IMR-90 (cell line): ENCODE measurements around the gene CRISPLD2. TPM values are rescaled to one million over a fixed set of nuclear protein-coding genes. Genes with fewer than 3 reads are reported as not detected.

Source experiments
- ATAC-seq: fragments of 200-7000 bp; cut with Tn5 transposase; 2 replicates; pipeline ENCODE4 v1.9.1; 2020; ENCODE audit warnings: low read depth, mild to moderate bottlenecking, moderate library complexity
- BruUV-seq: library from RNA; stranded (reverse); fragments of 400-500 nt; replicated peaks from 2 replicates; lab custom pipeline; 2021; lab: Mats Ljungman, UMichigan
- CTCF ChIA-PET: fragments of 300-600 bp; formaldehyde crosslinking; extraction: SDS; loops from one replicate; lab custom pipeline; 2021; ENCODE audit warnings: antibody characterized with exemption; lab: Yijun Ruan, JAX
- POLR2A ChIA-PET: fragments of 300-600 bp; sonication (Branson Sonifier 250); formaldehyde crosslinking; loops from one replicate; lab custom pipeline; 2022; ENCODE audit warnings: antibody characterized with exemption; ENCODE audit not compliant: unreplicated experiment; lab: Charles Lee
- DNase-seq: peaks from one replicate; pipeline ENCODE4 v3.0.0; 2013
- H2AFZ ChIP-seq: replicated peaks from 2 replicates; pipeline ENCODE3; 2013; ENCODE audit warnings: low read length, mild to moderate bottlenecking; ENCODE audit not compliant: poor library complexity
- H2AK5ac ChIP-seq: 2 replicates; pipeline ENCODE4 v1.6.1; 2013; ENCODE audit warnings: low read depth, low read length, inconsistent platforms
- H2AK9ac ChIP-seq: replicated peaks from 2 replicates; pipeline ENCODE3; 2013; ENCODE audit warnings: mild to moderate bottlenecking, low read depth, low read length, moderate library complexity; ENCODE audit not compliant: poor library complexity
- H2BK120ac ChIP-seq: 2 replicates; pipeline ENCODE4 v1.6.1; 2013; ENCODE audit warnings: low read depth, low read length, inconsistent platforms
- H2BK15ac ChIP-seq: 3 replicates; pipeline ENCODE4 v1.6.1; 2013; ENCODE audit warnings: low read depth, low read length, inconsistent platforms
- H2BK20ac ChIP-seq: 2 replicates; pipeline ENCODE4 v1.6.1; 2013; ENCODE audit warnings: low read depth, mild to moderate bottlenecking, inconsistent platforms, low read length, moderate library complexity
- H2BK5ac ChIP-seq: 2 replicates; pipeline ENCODE4 v1.6.1; 2013; ENCODE audit warnings: mild to moderate bottlenecking, low read depth, low read length, inconsistent platforms; ENCODE audit not compliant: poor library complexity, severe bottlenecking
- H3K14ac ChIP-seq: replicated peaks from 2 replicates; pipeline ENCODE4 v1.6.1; 2013; ENCODE audit warnings: low read depth, low read length, inconsistent platforms
- H3K18ac ChIP-seq: 2 replicates; pipeline ENCODE4 v1.6.1; 2013; ENCODE audit warnings: low read depth, low read length, control low read depth
- H3K23ac ChIP-seq: 2 replicates; pipeline ENCODE4 v1.6.1; 2013; ENCODE audit warnings: low read depth, low read length, inconsistent platforms
- H3K27ac ChIP-seq: 2 replicates; pipeline ENCODE4 v1.5.1; 2013; ENCODE audit warnings: mild to moderate bottlenecking, control low read depth, low read length; ENCODE audit not compliant: insufficient read depth
- H3K27me3 ChIP-seq: 2 replicates; pipeline ENCODE4 v1.6.1; 2013; ENCODE audit warnings: low read length; ENCODE audit not compliant: control insufficient read depth, insufficient read depth
- H3K36me3 ChIP-seq: 2 replicates; pipeline ENCODE4 v1.6.1; 2013; ENCODE audit warnings: low read length, mixed read lengths; ENCODE audit not compliant: control insufficient read depth, insufficient read depth
- H3K4ac ChIP-seq: 2 replicates; pipeline ENCODE4 v1.6.1; 2013; ENCODE audit warnings: low read depth, low read length, inconsistent platforms
- H3K4me1 ChIP-seq: 2 replicates; pipeline ENCODE4 v1.6.1; 2013; ENCODE audit warnings: low read length, mixed read lengths; ENCODE audit not compliant: control insufficient read depth, insufficient read depth
- H3K4me2 ChIP-seq: 2 replicates; pipeline ENCODE4 v1.6.1; 2013; ENCODE audit warnings: low read depth, mild to moderate bottlenecking, control low read depth, low read length, moderate library complexity
- H3K4me3 ChIP-seq: 2 replicates; pipeline ENCODE4 v1.5.1; 2013; ENCODE audit warnings: low read depth, mild to moderate bottlenecking, control low read depth, low read length, moderate library complexity; ENCODE audit not compliant: insufficient read depth
- H3K56ac ChIP-seq: 2 replicates; pipeline ENCODE4 v1.6.1; 2013; ENCODE audit warnings: low read length, inconsistent platforms; ENCODE audit not compliant: insufficient read depth; ENCODE audit errors: extremely low read depth
- H3K79me1 ChIP-seq, 2 experiments: 2 replicates each; pipeline ENCODE4 v1.6.1; 2013; ENCODE audit warnings: low read length in 2 of 2, inconsistent platforms in 1 of 2, low read depth in 1 of 2
- H3K9ac ChIP-seq: 2 replicates; pipeline ENCODE4 v1.6.1; 2013; ENCODE audit warnings: low read depth, low read length, control low read depth
- H3K9me1 ChIP-seq: 2 replicates; pipeline ENCODE4 v1.6.1; 2013; ENCODE audit warnings: low read length, inconsistent platforms; ENCODE audit not compliant: insufficient read depth
- H3K9me3 ChIP-seq: 2 replicates; pipeline ENCODE4 v1.6.1; 2013; ENCODE audit warnings: low read length; ENCODE audit not compliant: control insufficient read depth, insufficient read depth
- H4K20me1 ChIP-seq: 2 replicates; pipeline ENCODE4 v1.6.1; 2013; ENCODE audit warnings: low read length, inconsistent platforms; ENCODE audit not compliant: insufficient read depth
- H4K5ac ChIP-seq: 2 replicates; pipeline ENCODE4 v1.6.1; 2013; ENCODE audit warnings: mild to moderate bottlenecking, low read depth, low read length, control low read depth
- H4K8ac ChIP-seq, 2 experiments: 2 replicates each; pipeline ENCODE4 v1.6.1; 2013; ENCODE audit warnings: low read depth in 2 of 2, low read length in 2 of 2, control low read depth in 1 of 2, inconsistent platforms in 1 of 2
- H4K91ac ChIP-seq: 2 replicates; pipeline ENCODE4 v1.6.1; 2013; ENCODE audit warnings: low read depth, low read length, inconsistent platforms; ENCODE audit not compliant: insufficient read depth
- CEBPB ChIP-seq: IDR thresholded peaks from 2 replicates; pipeline ENCODE4 v1.6.1; 2012; ENCODE audit warnings: low read depth, low read length, improper control_type of control experiment
- SMC3 ChIP-seq: fragments of 150-350 bp; IDR thresholded peaks from 2 replicates; pipeline ENCODE4 v1.6.1; 2016; ENCODE audit warnings: low read depth, mild to moderate bottlenecking, antibody characterized with exemption, low read length, moderate library complexity
- WGBS, 2 experiments: methylation state at CpG; one replicate each; pipeline versions ENCODE4 v1.1.5 to v1.1.7; 2013; ENCODE audit warnings: missing lambda C conversion rate in 2 of 2; ENCODE audit not compliant: insufficient read length in 1 of 2; ENCODE audit errors: extremely low coverage in 2 of 2; 5-methylcytosine and 5-hydroxymethylcytosine counted together
- dilution Hi-C: fragments of 300-500 bp; cut with HindIII; formaldehyde crosslinking; loops from one replicate; pipeline ENCODE4 v1.14.3; 2018; ENCODE audit warnings: low sequenced_read_pairs; ENCODE audit not compliant: unreplicated experiment
- in situ Hi-C: fragments of 300-500 bp; cut with MboI; formaldehyde crosslinking; loops from 3 replicates; pipeline ENCODE4 v1.14.3; 2019; ENCODE audit warnings: low sequenced_read_pairs, inconsistent platforms, mixed read lengths
- intact Hi-C: fragments of 100-400 bp; cut with micrococcal nuclease; formaldehyde crosslinking; loops from 2 replicates; pipeline ENCODE4 v1.10.0; 2022
- polyA plus RNA-seq, 3 experiments: library from polyadenylated mRNA; depleted of rRNA; stranded (reverse); fragments of >200 nt; gene quantifications; 2 replicates each; pipeline ENCODE4 v1.2.3, GENCODE V29; 2012; ENCODE audit warnings: low replicate concordance in 1 of 3
- total RNA-seq: library from RNA; depleted of rRNA; stranded (reverse); fragments of >200 nt; gene quantifications from 2 replicates; pipeline ENCODE4 v1.2.3, GENCODE V29; 2012

Gene CRISPLD2
- total and polyA plus RNA-seq, 2 of the 4 experiments (the other 2 are of a cell fraction) = 23.1 to 37.5 TPM

GRCh38 chr16:84911486-84912216 lies 91.9 kb downstream of the CRISPLD2 start:
- Histone ChIP-seq H3K4ac (no peak overlapping the region), H3K14ac (no peak overlapping the region), H2AFZ (no peak overlapping the region), H3K27ac (no peak overlapping the region), H4K20me1 (no peaks in the 10 kb centered on the region), H3K4me3 (no peak overlapping the region), H2AK9ac (no peak overlapping the region), H4K91ac (no peak overlapping the region), H3K27me3 (peaks cover 17% of the 10 kb centered on the region), H4K5ac (no peak overlapping the region), H3K9me3 (no peaks in the 10 kb centered on the region), H3K18ac (no peak overlapping the region), H3K9me1 (no peaks in the 10 kb centered on the region), H2BK5ac (no peak overlapping the region), H2BK20ac (no peak overlapping the region), H2BK120ac (no peak overlapping the region), H3K36me3 (peaks cover 13% of the 10 kb centered on the region), H3K4me1 (peaks cover 4% of the 10 kb centered on the region; the same call in 1 of the 2 replicates), H3K23ac (no peak overlapping the region), H2AK5ac (no peak overlapping the region), H2BK15ac (no peak overlapping the region), H3K79me1 (no peaks in the 10 kb centered on the region), H3K9ac (no peak overlapping the region), H3K4me2 (no peak overlapping the region), H3K56ac (no peak overlapping the region), H4K8ac (no peak overlapping the region)
- WGBS, 2 experiments = 83% methylated on average over 9 of the region's 16 CpGs; no CpG with 5 or more reads in 1 of the 2 experiments
- intact Hi-C loops = no loop called here
- in situ Hi-C loops = no loop called here
- TF ChIP-seq SMC3 (no peak), CEBPB (peak; percentile 65)
- dilution Hi-C loops = no loop called here
- POLR2A ChIA-PET = no interaction called here
- ATAC-seq = no peak
- DNase-seq = no peak
- CTCF ChIA-PET = no interaction called here
- no TSS peak for BruUV-seq
